OCI-LY7 (cell line): ENCODE results near the gene ADORA2A. TPM values are rescaled to one million over a fixed set of nuclear protein-coding genes. Genes with fewer than 3 reads are reported as not detected.
A peak's percentile ranks its signal among the peaks of the same experiment; 100 is the strongest.

Source experiments
- BruUV-seq: library from RNA; stranded (reverse); fragments of 400-500 nt; replicated peaks from 2 replicates; lab custom pipeline; 2021; lab: Mats Ljungman, UMichigan
- CTCF ChIA-PET: fragments of 300-600 bp; sonication (Branson Sonifier 250); formaldehyde crosslinking; loops from one replicate; lab custom pipeline; 2022; ENCODE audit warnings: antibody characterized with exemption; ENCODE audit not compliant: unreplicated experiment; lab: Charles Lee
- POLR2A ChIA-PET: fragments of 300-600 bp; sonication (Branson Sonifier 250); formaldehyde crosslinking; loops from one replicate; lab custom pipeline; 2022; ENCODE audit warnings: antibody characterized with exemption; lab: Charles Lee
- DNase-seq: peaks from one replicate; pipeline ENCODE4 v3.0.0-alpha.2; 2015; ENCODE audit warnings: low spot score
- H2AFZ ChIP-seq: fragments of 200-600 bp; sonication (generic), shearing (Covaris generic); 2 replicates; pipeline ENCODE4 v1.6.1; 2014; ENCODE audit warnings: mild to moderate bottlenecking, antibody characterized with exemption, low read length, moderate library complexity
- H3K27ac ChIP-seq: fragments of 200-600 bp; sonication (generic); 2 replicates; pipeline ENCODE4 v1.5.1; 2014; ENCODE audit warnings: mixed run types, low read depth, mild to moderate bottlenecking, moderate library complexity, low read length, inconsistent platforms; ENCODE audit not compliant: poor library complexity, severe bottlenecking
- H3K36me3 ChIP-seq: fragments of 200-600 bp; sonication (generic); 2 replicates; pipeline ENCODE4 v1.6.1; 2014; ENCODE audit warnings: mild to moderate bottlenecking, antibody characterized with exemption, low read length, moderate library complexity, mixed read lengths; ENCODE audit not compliant: insufficient read depth
- H3K4me1 ChIP-seq: fragments of 200-600 bp; sonication (generic); 2 replicates; pipeline ENCODE4 v1.5.1; 2014; ENCODE audit warnings: mild to moderate bottlenecking, low read length; ENCODE audit not compliant: insufficient read depth, poor library complexity, severe bottlenecking
- H3K4me2 ChIP-seq: fragments of 200-600 bp; sonication (generic); 2 replicates; pipeline ENCODE4 v1.6.1; 2014; ENCODE audit warnings: mild to moderate bottlenecking, low read length
- H3K4me3 ChIP-seq: fragments of 200-600 bp; sonication (generic); 2 replicates; pipeline ENCODE4 v1.5.1; 2014; ENCODE audit warnings: mild to moderate bottlenecking, low read depth, low read length; ENCODE audit not compliant: poor library complexity, severe bottlenecking
- H3K79me2 ChIP-seq: fragments of 200-600 bp; sonication (generic); 2 replicates; pipeline ENCODE4 v1.6.1; 2016; ENCODE audit warnings: low read depth, mild to moderate bottlenecking, low read length, moderate library complexity, mixed read lengths; ENCODE audit not compliant: insufficient read depth
- H3K9me2 ChIP-seq: fragments of 200-600 bp; sonication (generic); 2 replicates; pipeline ENCODE4 v1.6.1; 2016; ENCODE audit warnings: mild to moderate bottlenecking, low read length, mixed read lengths; ENCODE audit not compliant: insufficient read depth
- H3K9me3 ChIP-seq: fragments of 200-600 bp; sonication (generic); 2 replicates; pipeline ENCODE4 v1.6.1; 2014; ENCODE audit warnings: mild to moderate bottlenecking, mixed run types, low read length, mixed read lengths
- H4K20me1 ChIP-seq: fragments of 200-600 bp; sonication (generic); 2 replicates; pipeline ENCODE4 v1.6.1; 2014; ENCODE audit warnings: mild to moderate bottlenecking, antibody characterized with exemption, low read length, moderate library complexity, mixed read lengths; ENCODE audit not compliant: insufficient read depth
- EZH2phosphoT487 ChIP-seq: fragments of 200-600 bp; sonication (generic); IDR thresholded peaks from 2 replicates; pipeline ENCODE4 v1.6.1; 2018; ENCODE audit warnings: low read depth, borderline replicate concordance, mild to moderate bottlenecking, mixed run types, antibody characterized with exemption, low read length, moderate library complexity, mixed read lengths
- intact Hi-C: fragments of 100-400 bp; cut with micrococcal nuclease; formaldehyde crosslinking; loops from one replicate; pipeline ENCODE4 v1.10.0; 2022; ENCODE audit not compliant: unreplicated experiment
- total RNA-seq, 2 experiments: library from RNA; depleted of rRNA in 1 of 2; stranded (reverse); fragments of >200 nt in 1 of 2; shearing (Covaris generic) in 1 of 2; gene quantifications; 2 replicates each; pipeline ENCODE4 v1.2.3, GENCODE V29; 2014 to 2022
- TF ChIP-seq, protein P1 (sequence below): fragments of 200-600 bp; sonication (generic); conservative IDR thresholded peaks from 2 replicates; pipeline ENCODE4 v1.5.1; 2014; ENCODE audit warnings: mild to moderate bottlenecking, antibody characterized with exemption, low read length, moderate library complexity, mixed read lengths

ADORA2A gene
- total RNA-seq, 2 experiments from 2014 or later = 35.0 to 35.7 TPM

DNA sequence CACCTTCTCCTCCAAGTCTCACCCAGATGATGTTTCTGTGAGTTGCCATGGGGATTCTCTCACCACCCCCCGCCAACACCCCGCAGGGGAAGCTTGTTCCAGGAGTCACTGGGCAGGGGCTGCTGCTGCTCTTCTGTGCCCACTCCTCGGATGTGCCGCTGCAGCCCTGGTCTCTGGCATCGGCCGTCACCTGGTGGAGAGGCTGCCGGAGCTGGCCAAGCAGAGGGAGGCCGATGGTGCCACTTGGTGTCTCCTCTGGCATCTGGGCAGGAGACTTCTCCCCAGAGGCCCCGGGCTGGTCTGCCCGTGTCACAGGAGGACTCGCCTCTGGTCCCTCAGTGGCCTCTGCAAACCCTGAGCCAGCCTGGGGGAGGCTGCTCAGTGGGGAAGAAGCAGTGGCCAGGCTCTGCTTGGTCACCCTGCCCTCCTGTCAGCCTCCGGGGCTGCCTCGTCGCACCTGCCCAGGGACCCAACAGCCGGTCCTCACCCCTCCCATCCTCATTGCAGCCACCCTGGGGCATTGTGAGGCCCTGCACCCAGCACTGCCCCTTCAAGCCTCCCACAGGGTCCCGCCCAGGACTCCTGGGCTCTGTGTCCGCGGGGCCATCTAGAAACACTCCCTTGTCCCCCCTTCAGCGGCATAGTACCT is 424 bp upstream of the ADORA2A start:
- BruUV-seq = no TSS peak
- 0 out of 2 replicates have a peak overlapping the region, but pooled peaks have one; percentile 2 for H2AFZ ChIP-seq
- no peaks in the 10 kb centered on the region for H4K20me1 ChIP-seq

DNA sequence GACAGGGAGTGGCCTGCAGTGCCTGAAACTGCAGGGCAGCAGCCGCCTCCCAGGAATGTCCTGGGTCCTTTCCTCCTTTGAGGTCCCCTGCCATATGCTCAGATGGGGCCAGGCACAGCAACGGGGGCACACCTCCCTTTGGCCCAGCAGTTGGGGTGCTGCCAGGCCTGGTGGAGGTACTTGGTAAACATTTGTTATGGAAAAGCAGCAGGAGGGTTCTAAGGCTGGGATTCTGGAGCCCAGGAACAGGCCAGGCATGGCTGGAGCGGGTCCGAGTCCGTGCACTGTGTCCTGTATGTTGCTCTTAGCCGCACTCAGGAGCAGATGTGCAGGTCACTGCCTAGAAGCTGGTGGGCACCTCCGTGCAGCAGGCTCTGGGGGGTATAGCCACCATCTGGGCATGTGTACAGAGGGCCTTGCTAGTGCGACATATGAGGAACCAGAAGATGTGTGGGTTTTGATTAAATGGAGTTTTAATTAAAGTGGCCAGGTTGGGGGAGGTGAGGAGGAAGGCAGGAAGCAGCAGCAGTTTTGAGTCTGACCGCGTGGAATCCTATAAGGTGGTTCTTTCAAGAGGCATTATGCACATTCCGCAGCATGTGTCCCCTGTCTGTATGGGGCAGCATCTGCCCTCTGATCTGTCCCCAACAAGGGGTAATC is 1.5 kb downstream of the ADORA2A start:
- no TSS peak for BruUV-seq
- H4K20me1 ChIP-seq = no peaks in the 10 kb centered on the region
- peaks cover 60% of the 10 kb centered on the region for H3K79me2 ChIP-seq
- no peaks in the 10 kb centered on the region for H3K9me3 ChIP-seq
- no peak for TF ChIP-seq EZH2phosphoT487
- TF ChIP-seq, protein P1, sequence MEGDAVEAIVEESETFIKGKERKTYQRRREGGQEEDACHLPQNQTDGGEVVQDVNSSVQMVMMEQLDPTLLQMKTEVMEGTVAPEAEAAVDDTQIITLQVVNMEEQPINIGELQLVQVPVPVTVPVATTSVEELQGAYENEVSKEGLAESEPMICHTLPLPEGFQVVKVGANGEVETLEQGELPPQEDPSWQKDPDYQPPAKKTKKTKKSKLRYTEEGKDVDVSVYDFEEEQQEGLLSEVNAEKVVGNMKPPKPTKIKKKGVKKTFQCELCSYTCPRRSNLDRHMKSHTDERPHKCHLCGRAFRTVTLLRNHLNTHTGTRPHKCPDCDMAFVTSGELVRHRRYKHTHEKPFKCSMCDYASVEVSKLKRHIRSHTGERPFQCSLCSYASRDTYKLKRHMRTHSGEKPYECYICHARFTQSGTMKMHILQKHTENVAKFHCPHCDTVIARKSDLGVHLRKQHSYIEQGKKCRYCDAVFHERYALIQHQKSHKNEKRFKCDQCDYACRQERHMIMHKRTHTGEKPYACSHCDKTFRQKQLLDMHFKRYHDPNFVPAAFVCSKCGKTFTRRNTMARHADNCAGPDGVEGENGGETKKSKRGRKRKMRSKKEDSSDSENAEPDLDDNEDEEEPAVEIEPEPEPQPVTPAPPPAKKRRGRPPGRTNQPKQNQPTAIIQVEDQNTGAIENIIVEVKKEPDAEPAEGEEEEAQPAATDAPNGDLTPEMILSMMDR = no peak
- H3K4me2 ChIP-seq = peak overlapping the region; percentile 97
- H3K36me3 ChIP-seq = peaks cover 10% of the 10 kb centered on the region; the same call in 1 of the 2 replicates
- peaks cover 93% of the 10 kb centered on the region for H3K4me1 ChIP-seq
- CTCF ChIA-PET = interaction anchor here (0.6 kb wide), 1 partner anchor 282 kb away, joined by 6 read pairs; no protein-coding TSS in a partner anchor
- peak overlapping the region; percentile 71 for H3K4me3 ChIP-seq
- H2AFZ ChIP-seq = 0 out of 2 replicates have a peak overlapping the region, but pooled peaks have one; percentile 0
- no peaks in the 10 kb centered on the region for H3K9me2 ChIP-seq
- POLR2A ChIA-PET = interaction anchor here (0.9 to 3.5 kb wide), 4 partner anchors 9 to 124 kb away, joined by 3 to 12 read pairs (median 5); no protein-coding TSS in a partner anchor
- peak; percentile 75 for DNase-seq
- intact Hi-C loops = loop anchor here (5.0 kb wide), 1 partner anchor 627 kb away; no protein-coding TSS in a partner anchor
- peak overlapping the region; percentile 99 for H3K27ac ChIP-seq

More for the DNA sequence above, 424 bp upstream of the ADORA2A start:
- peak; percentile 41 for DNase-seq
- Histone ChIP-seq H3K9me2 (no peaks in the 10 kb centered on the region), H3K4me2 (peak overlapping the region; percentile 97), H3K4me3 (peak overlapping the region; percentile 71), H3K36me3 (no peaks in the 10 kb centered on the region), H3K79me2 (peaks cover 48% of the 10 kb centered on the region), H3K9me3 (no peaks in the 10 kb centered on the region), H3K4me1 (peaks cover 74% of the 10 kb centered on the region), H3K27ac (peak overlapping the region; percentile 99)
- POLR2A ChIA-PET = interaction anchor here (0.6 to 3.5 kb wide), 7 partner anchors 8 to 154 kb away, joined by 3 to 12 read pairs (median 5); no protein-coding TSS in a partner anchor
- intact Hi-C loops = loop anchor here (1.0 to 5.0 kb wide), 2 partner anchors 11 to 625 kb away; no protein-coding TSS in a partner anchor
- CTCF ChIA-PET = interaction anchor here (0.9 to 1.1 kb wide), 2 partner anchors 79 to 90 kb away, joined by 3 to 5 read pairs; no protein-coding TSS in a partner anchor
- TF ChIP-seq, protein P1 = no peak
- no peak for TF ChIP-seq EZH2phosphoT487
